H1 (cell line): ENCODE measurements around the gene FOSL1. TPM values are rescaled to one million over a fixed set of nuclear protein-coding genes. Genes with fewer than 3 reads are reported as not detected.

ENCODE experiments used
- CTCF ChIA-PET: fragments of 300-600 bp; sonication (Branson Sonifier 250); formaldehyde crosslinking; loops from one replicate; lab custom pipeline; 2021; ENCODE audit not compliant: partially characterized antibody; lab: Charles Lee
- POLR2A ChIA-PET: fragments of 300-600 bp; sonication (Branson Sonifier 250); formaldehyde crosslinking; loops from one replicate; lab custom pipeline; 2021; ENCODE audit warnings: inconsistent platforms; ENCODE audit not compliant: partially characterized antibody; lab: Charles Lee
- DNase-seq, 2 experiments: peaks; one replicate each; pipeline versions ENCODE4 v3.0.0 to v3.0.0-alpha.2; 2010 to 2022; ENCODE audit warnings: low spot score in 2 of 2, low read depth in 1 of 2, mixed read lengths in 1 of 2
- FAIRE-seq: peaks from 2 replicates; lab custom pipeline; 2011; peaks lifted over from hg19 to GRCh38; lab: Jason Lieb, UNC
- H2AFZ ChIP-seq: 2 replicates; pipeline ENCODE4 v1.8.1; 2012; ENCODE audit warnings: low read length, inconsistent platforms
- H2AK5ac ChIP-seq: 2 replicates; pipeline ENCODE4 v1.6.1; 2013; ENCODE audit warnings: low read depth, low read length
- H2BK120ac ChIP-seq: replicated peaks from 2 replicates; pipeline ENCODE3; 2013; ENCODE audit warnings: low read depth, low read length, inconsistent platforms
- H2BK12ac ChIP-seq: 2 replicates; pipeline ENCODE4 v1.6.1; 2013; ENCODE audit warnings: low read depth, low read length
- H2BK15ac ChIP-seq: 2 replicates; pipeline ENCODE4 v1.6.1; 2013; ENCODE audit warnings: low read length
- H2BK20ac ChIP-seq: 2 replicates; pipeline ENCODE4 v1.6.1; 2013; ENCODE audit warnings: low read length
- H2BK5ac ChIP-seq: 2 replicates; pipeline ENCODE4 v1.6.1; 2013; ENCODE audit warnings: low read depth, low read length
- H3K14ac ChIP-seq: 2 replicates; pipeline ENCODE4 v1.6.1; 2013; ENCODE audit warnings: inconsistent platforms; ENCODE audit not compliant: insufficient read length
- H3K18ac ChIP-seq: 2 replicates; pipeline ENCODE4 v1.6.1; 2013; ENCODE audit warnings: low read length; ENCODE audit errors: extremely low read depth
- H3K23ac ChIP-seq: 2 replicates; pipeline ENCODE4 v1.6.1; 2013; ENCODE audit warnings: inconsistent platforms; ENCODE audit not compliant: insufficient read length
- H3K23me2 ChIP-seq: 2 replicates; pipeline ENCODE4 v1.6.1; 2013; ENCODE audit warnings: low read depth, low read length
- H3K27ac ChIP-seq: 2 replicates; pipeline ENCODE4 v1.6.1; 2011; ENCODE audit warnings: low read depth, low read length, inconsistent platforms
- H3K27me3 ChIP-seq, 4 experiments: replicated peaks in 1 of 4; 1 replicate in 1 of 4; 2 replicates in 3 of 4; pipeline versions ENCODE4 v1.6.1 to v1.8.1; 2011 to 2013; ENCODE audit warnings: low read length in 3 of 4, mild to moderate bottlenecking in 3 of 4, inconsistent platforms in 2 of 4, mixed read lengths in 2 of 4, moderate library complexity in 1 of 4; ENCODE audit not compliant: control insufficient read depth in 3 of 4, insufficient read depth in 3 of 4; ENCODE audit errors: extremely low read depth in 1 of 4
- H3K36me3 ChIP-seq, 4 experiments: 2 replicates each; pipeline versions ENCODE4 v1.6.1 to v1.8.1; 2011 to 2013; ENCODE audit warnings: mild to moderate bottlenecking in 4 of 4, low read length in 3 of 4, moderate library complexity in 2 of 4, control low read depth in 1 of 4, inconsistent platforms in 1 of 4; ENCODE audit not compliant: insufficient read depth in 4 of 4, control insufficient read depth in 2 of 4
- H3K4ac ChIP-seq: replicated peaks from 2 replicates; pipeline ENCODE3; 2013; ENCODE audit warnings: low read length, low read depth, mixed read lengths, inconsistent platforms; ENCODE audit not compliant: insufficient read length
- H3K4me1 ChIP-seq, 4 experiments: replicated peaks in 1 of 4; 1 replicate in 1 of 4; 2 replicates in 3 of 4; pipeline versions ENCODE4 v1.6.1 to v1.8.1; 2011 to 2013; ENCODE audit warnings: low read length in 3 of 4, inconsistent platforms in 2 of 4, mixed read lengths in 1 of 4; ENCODE audit not compliant: insufficient read depth in 4 of 4, control insufficient read depth in 3 of 4
- H3K4me2 ChIP-seq, 2 experiments: 2 replicates each; pipeline versions ENCODE4 v1.6.1 to v1.8.1; 2011 to 2013; ENCODE audit warnings: low read depth in 2 of 2, low read length in 2 of 2, control low read depth in 1 of 2, inconsistent platforms in 1 of 2, mild to moderate bottlenecking in 1 of 2; ENCODE audit not compliant: insufficient read depth in 1 of 2
- H3K4me3 ChIP-seq, 4 experiments: fragments of 200-600, 300-600 bp in 1 of 4; sonication (generic), shearing (Covaris generic), sonication (Bioruptor Twin) in 1 of 4; 2 replicates each; pipeline versions ENCODE4 v1.5.1 to v1.8.1; 2011 to 2016; ENCODE audit warnings: low read length in 4 of 4, low read depth in 3 of 4, control low read depth in 2 of 4, inconsistent platforms in 2 of 4, mild to moderate bottlenecking in 2 of 4, mixed read lengths in 1 of 4, moderate library complexity in 1 of 4; ENCODE audit not compliant: insufficient read depth in 2 of 4; ENCODE audit errors: extremely low read depth in 1 of 4
- H3K56ac ChIP-seq: replicated peaks from 2 replicates; pipeline ENCODE3; 2013; ENCODE audit warnings: low read depth, mild to moderate bottlenecking, mixed read lengths, low read length, inconsistent platforms; ENCODE audit not compliant: insufficient read length
- H3K79me1 ChIP-seq: 2 replicates; pipeline ENCODE4 v1.6.1; 2013; ENCODE audit warnings: low read depth, low read length, control low read depth
- H3K79me2 ChIP-seq, 2 experiments: 2 replicates each; pipeline versions ENCODE4 v1.6.1 to v1.8.1; 2012 to 2013; ENCODE audit warnings: low read length in 2 of 2, mild to moderate bottlenecking in 2 of 2, inconsistent platforms in 1 of 2; ENCODE audit not compliant: insufficient read depth in 2 of 2, control insufficient read depth in 1 of 2
- H3K9ac ChIP-seq, 4 experiments: replicated peaks in 1 of 4; 1 replicate in 1 of 4; 2 replicates in 3 of 4; pipeline versions ENCODE4 v1.6.1 to v1.8.1; 2011 to 2013; ENCODE audit warnings: low read depth in 3 of 4, low read length in 3 of 4, control low read depth in 2 of 4, mild to moderate bottlenecking in 2 of 4, moderate library complexity in 2 of 4, inconsistent platforms in 1 of 4; ENCODE audit errors: extremely low read depth in 1 of 4
- H3K9me3 ChIP-seq, 2 experiments: 2 replicates each; pipeline versions ENCODE4 v1.6.1 to v1.8.1; 2012 to 2013; ENCODE audit warnings: mild to moderate bottlenecking in 2 of 2, moderate library complexity in 2 of 2, control low read depth in 1 of 2, inconsistent platforms in 1 of 2, low read depth in 1 of 2, low read length in 1 of 2, mixed read lengths in 1 of 2; ENCODE audit not compliant: insufficient read depth in 2 of 2
- H4K20me1 ChIP-seq, 2 experiments: replicated peaks in 1 of 2; 2 replicates each; pipeline versions ENCODE3 to v1.8.1; 2011 to 2013; ENCODE audit warnings: inconsistent platforms in 2 of 2, low read length in 2 of 2, mild to moderate bottlenecking in 1 of 2; ENCODE audit not compliant: insufficient read depth in 2 of 2, control insufficient read depth in 1 of 2
- H4K5ac ChIP-seq: 2 replicates; pipeline ENCODE4 v1.6.1; 2013; ENCODE audit warnings: low read length, low read depth, mixed read lengths, inconsistent platforms; ENCODE audit not compliant: insufficient read length
- H4K8ac ChIP-seq: 2 replicates; pipeline ENCODE4 v1.8.0; 2013; ENCODE audit warnings: mild to moderate bottlenecking, moderate library complexity, low read length, inconsistent platforms; ENCODE audit not compliant: insufficient read depth; ENCODE audit errors: extremely low read depth
- H4K91ac ChIP-seq: replicated peaks from 2 replicates; pipeline ENCODE3; 2013; ENCODE audit warnings: low read length, mixed read lengths, inconsistent platforms; ENCODE audit not compliant: insufficient read length
- BRCA1 ChIP-seq: IDR thresholded peaks from 2 replicates; pipeline ENCODE4 v1.6.1; 2012; ENCODE audit warnings: low read depth, low read length, improper control_type of control experiment
- CTBP2 ChIP-seq: IDR thresholded peaks from 2 replicates; pipeline ENCODE4 v1.7.0; 2011; ENCODE audit warnings: borderline replicate concordance, mild to moderate bottlenecking, moderate library complexity, mixed read lengths, low read length; ENCODE audit not compliant: insufficient read depth, insufficient read length
- MAFK ChIP-seq: IDR thresholded peaks from 2 replicates; pipeline ENCODE4 v1.6.1; 2012; ENCODE audit warnings: low read depth, mild to moderate bottlenecking, improper control_type of control experiment, low read length
- PHF8 ChIP-seq: fragments of 200-600 bp; sonication (generic); conservative IDR thresholded peaks from 2 replicates; pipeline ENCODE4 v1.7.1; 2012; ENCODE audit warnings: low read depth, mild to moderate bottlenecking, inconsistent platforms, low read length, moderate library complexity
- RBBP5 ChIP-seq: IDR thresholded peaks from 2 replicates; pipeline ENCODE4 v1.7.1; 2012; ENCODE audit warnings: low read depth, mild to moderate bottlenecking, inconsistent platforms, low read length, moderate library complexity, borderline replicate concordance
- TAF7 ChIP-seq: optimal IDR thresholded peaks from 2 replicates; pipeline ENCODE3; 2011; ENCODE audit warnings: low read depth, mild to moderate bottlenecking, inconsistent platforms, low read length, moderate library complexity, borderline replicate concordance
- YY1 ChIP-seq: IDR thresholded peaks from 2 replicates; pipeline ENCODE4 v1.6.1; 2011; ENCODE audit warnings: low read depth, mild to moderate bottlenecking, low read length
- WGBS, 2 experiments: shearing (Covaris generic) in 1 of 2; methylation state at CpG; one replicate each; pipeline versions ENCODE4 v1.1.6 to v1.1.7; 2013 to 2015; ENCODE audit warnings: low lambda C conversion rate in 2 of 2, mixed read lengths in 2 of 2, inconsistent platforms in 1 of 2, low coverage in 1 of 2, missing lambda C conversion rate in 1 of 2; ENCODE audit not compliant: insufficient replicate concordance in 2 of 2, insufficient coverage in 1 of 2, insufficient read length in 1 of 2; ENCODE audit errors: extremely low coverage in 1 of 2, missing lambda C conversion rate in 1 of 2; 5-methylcytosine and 5-hydroxymethylcytosine counted together
- polyA plus RNA-seq, 7 experiments: library from polyadenylated mRNA; depleted of rRNA in 3 of 7; stranded (reverse) in 5 of 7; unstranded in 2 of 7; fragments of >200 nt in 5 of 7; fragments of 200-250 nt in 2 of 7; gene quantifications; 1 replicate in 5 of 7; 2 replicates in 1 of 7; 4 replicates in 1 of 7; pipeline versions ENCODE4 v1.2.1 to v1.2.3, GENCODE V29; 2011 to 2013; ENCODE audit warnings: missing spikeins in 2 of 7, mixed read lengths in 2 of 7
- total RNA-seq: library from RNA; stranded (reverse); fragmentation: NEBNext Ultra II Directional; extraction: Animal tissue kit (Norgen Biotek cat#: 25700); gene quantifications from 2 replicates; pipeline ENCODE4 v1.2.1, GENCODE V29; 2021
- TF ChIP-seq, protein P1 (sequence below): IDR thresholded peaks from 2 replicates; pipeline ENCODE4 v1.6.1; 2011; ENCODE audit warnings: low read length, improper control_type of control experiment

The FOSL1 gene
- total and polyA plus RNA-seq, 2 of the 8 experiments (the other 6 are each of a cell fraction or from before 2014, with no cell fraction given) = 6.3 to 7.2 TPM

DNA sequence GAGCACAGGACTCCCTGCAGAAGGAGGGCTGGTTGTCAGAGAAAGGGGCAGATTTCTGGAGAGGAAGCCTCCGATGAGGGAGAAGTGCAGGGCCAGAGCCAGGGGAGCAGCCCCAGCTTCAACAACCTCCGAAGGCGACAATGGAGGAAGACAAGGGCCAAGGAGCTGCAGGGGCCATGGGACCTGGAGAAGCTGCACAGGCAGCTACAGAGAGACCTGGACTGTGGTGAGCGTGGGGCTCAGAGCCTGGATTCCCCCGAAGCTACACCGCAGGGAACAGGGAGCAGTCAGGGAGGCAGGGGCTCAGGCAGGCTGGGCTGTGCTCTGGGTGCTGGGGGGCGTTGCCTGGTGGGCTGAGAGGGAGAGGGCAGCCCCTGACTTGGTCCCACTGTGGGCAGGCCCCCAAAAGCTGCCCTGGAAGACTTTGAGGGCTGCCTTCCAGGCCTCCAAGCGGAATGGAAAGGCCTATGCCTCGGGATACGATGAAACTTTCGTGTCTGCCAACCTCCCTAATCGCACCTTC lies 47.5 kb upstream of the FOSL1 start:
- H2BK5ac ChIP-seq = no peak overlapping the region
- H3K4me2 ChIP-seq = 0 out of 4 replicates have a peak overlapping the region, but pooled peaks of 1 of the 2 experiments have one; percentile 4
- no peaks in the 10 kb centered on the region for H3K79me2 ChIP-seq
- no peaks in the 10 kb centered on the region for H3K79me1 ChIP-seq
- no peak overlapping the region for H3K18ac ChIP-seq
- H4K5ac ChIP-seq = no peak overlapping the region
- no peak overlapping the region for H3K14ac ChIP-seq
- H3K4me1 ChIP-seq = peaks cover 3 to 25% (median 15%) of the 10 kb centered on the region in 4 experiments
- H3K23me2 ChIP-seq = peaks cover 3% of the 10 kb centered on the region; the same call in 1 of the 2 replicates
- FAIRE-seq (no peak), DNase-seq (no peak)
- no peak overlapping the region for H2BK120ac ChIP-seq
- no peak overlapping the region for H3K9ac ChIP-seq
- peak overlapping the region; percentile 75; the same call in 1 of the 2 replicates for H2AK5ac ChIP-seq
- H3K56ac ChIP-seq = no peak overlapping the region
- no peaks in the 10 kb centered on the region for H3K27me3 ChIP-seq
- CTCF ChIA-PET = interaction anchor here (0.5 to 3.9 kb wide), 9 partner anchors 8 to 322 kb away, joined by 3 to 16 read pairs (median 3); partner anchors contain the start of genes CCDC85B and FIBP
- peak overlapping the region; percentile 88 for H4K8ac ChIP-seq
- H4K20me1 ChIP-seq = no peaks in the 10 kb centered on the region
- no peak overlapping the region for H2BK20ac ChIP-seq
- POLR2A ChIA-PET = interaction anchor here (0.9 to 2.8 kb wide), 10 partner anchors 14 to 58 kb away, joined by 3 to 12 read pairs (median 4); partner anchors contain the start of genes CCDC85B, FOSL1 and SART1
- H3K23ac ChIP-seq = no peak overlapping the region
- no peak overlapping the region for H2AFZ ChIP-seq
- no peak overlapping the region for H3K4ac ChIP-seq
- no peaks in the 10 kb centered on the region for H3K9me3 ChIP-seq
- H2BK12ac ChIP-seq = peak overlapping the region; percentile 97; the same call in 1 of the 2 replicates
- no peak overlapping the region for H3K4me3 ChIP-seq
- 89% methylated on average over 12 of the region's 12 CpGs; no CpG with 5 or more reads in 1 of the 2 experiments for WGBS, 2 experiments
- H3K36me3 ChIP-seq = no peaks in the 10 kb centered on the region
- H3K27ac ChIP-seq = 0 out of 2 replicates have a peak overlapping the region, but pooled peaks have one; percentile 2
- no peak overlapping the region for H2BK15ac ChIP-seq
- TF ChIP-seq YY1 (no peak), CTBP2 (no peak), PHF8 (no peak), MAFK (no peak), BRCA1 (no peak), TAF7 (no peak), RBBP5 (no peak)
- TF ChIP-seq, protein P1, sequence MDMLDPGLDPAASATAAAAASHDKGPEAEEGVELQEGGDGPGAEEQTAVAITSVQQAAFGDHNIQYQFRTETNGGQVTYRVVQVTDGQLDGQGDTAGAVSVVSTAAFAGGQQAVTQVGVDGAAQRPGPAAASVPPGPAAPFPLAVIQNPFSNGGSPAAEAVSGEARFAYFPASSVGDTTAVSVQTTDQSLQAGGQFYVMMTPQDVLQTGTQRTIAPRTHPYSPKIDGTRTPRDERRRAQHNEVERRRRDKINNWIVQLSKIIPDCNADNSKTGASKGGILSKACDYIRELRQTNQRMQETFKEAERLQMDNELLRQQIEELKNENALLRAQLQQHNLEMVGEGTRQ = no peak
- H4K91ac ChIP-seq = peak overlapping the region; percentile 89
